Erythroblast (primary cell): ENCODE measurements around the gene RAB40C.

ENCODE experiments used
- GATA1 ChIP-seq: IDR thresholded peaks from 2 replicates; pipeline ENCODE4 v1.6.1; 2011; ENCODE audit warnings: low read depth, mild to moderate bottlenecking, control low read depth, low read length, moderate library complexity
- POLR2A ChIP-seq: IDR thresholded peaks from 2 replicates; pipeline ENCODE4 v1.6.1; 2011; ENCODE audit warnings: mild to moderate bottlenecking, low read length

GRCh38 chr16:544517-544916, 45.3 kb upstream of the RAB40C start:
- TF ChIP-seq POLR2A (no peak), GATA1 (no peak)
